HG03442 (cell line): ENCODE measurements around the gene TOR4A.
"Not testable (repeated sequence)": the region's sequence is repeated elsewhere in the genome, so short reads cannot be mapped to it uniquely, and the experiment has no call there.

Experiments used
- ATAC-seq: cut with Tn5 transposase; IDR thresholded peaks from one replicate; pipeline ENCODE4 v1.9.1; 2021; ENCODE audit warnings: mild to moderate bottlenecking, moderate library complexity; ENCODE audit not compliant: unreplicated experiment

The TOR4A gene

DNA sequence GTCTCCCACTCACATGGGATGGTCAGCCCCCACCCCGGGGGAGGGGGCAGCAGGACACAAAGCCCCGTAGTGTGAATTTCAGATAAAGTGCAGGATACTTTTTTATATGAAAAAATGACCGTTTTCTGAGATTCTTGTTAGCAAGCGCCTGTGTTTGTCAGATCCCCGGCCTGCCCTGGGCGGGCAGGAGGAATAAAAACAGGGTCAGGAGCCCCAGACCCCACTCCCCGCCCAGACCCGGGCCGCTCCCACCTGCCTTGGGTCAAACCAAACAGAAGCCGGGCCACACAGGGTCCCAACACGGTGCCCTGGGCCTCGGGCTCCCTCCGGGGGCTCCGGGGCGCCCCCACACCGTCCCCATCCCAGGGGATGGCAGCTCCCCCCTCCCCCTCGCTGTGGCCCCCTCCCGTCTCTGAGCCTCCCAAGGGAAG, 38.1 kb downstream of the TOR4A start:
- no peak for ATAC-seq

- no peak for ATAC-seq
These were observed 38.8 kb downstream of the TOR4A start for GRCh38 chr9:137316012-137316981.

DNA sequence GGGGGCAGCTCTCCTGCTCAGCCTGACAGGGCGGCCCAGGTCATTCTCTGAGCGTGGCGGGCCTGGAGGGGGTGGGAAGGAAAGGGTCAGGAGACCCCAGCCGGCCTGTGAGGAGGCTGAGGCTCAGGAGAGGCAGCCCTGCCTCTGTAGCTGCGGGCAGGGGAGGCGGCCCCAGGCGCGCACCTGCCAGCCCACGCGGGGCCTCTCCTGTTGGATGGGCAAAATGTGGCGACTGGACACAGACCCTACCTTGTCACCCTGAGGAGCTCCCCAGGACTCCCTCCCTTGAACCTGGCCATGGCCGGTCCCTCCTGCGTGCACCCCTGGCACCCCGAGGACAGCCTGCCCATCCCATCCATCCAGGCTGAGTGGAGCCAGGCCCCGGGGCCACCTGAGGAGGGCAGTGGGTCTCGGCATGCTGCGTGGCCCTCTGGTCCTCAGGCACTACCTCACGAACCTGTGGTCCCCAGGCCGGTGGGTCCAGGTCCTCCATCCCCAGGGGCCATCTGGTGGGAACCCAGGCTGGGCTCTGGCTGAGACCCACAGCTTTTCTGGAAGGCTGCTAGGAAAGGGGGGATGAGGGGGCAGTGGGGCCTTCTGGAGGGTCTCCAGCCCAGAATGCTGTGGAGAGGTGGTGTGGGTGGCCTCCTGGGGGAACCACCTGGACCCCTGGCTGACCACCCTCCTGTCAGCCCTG, 39.6 kb downstream of the TOR4A start:
- no peak for ATAC-seq

- no peak for ATAC-seq
These were observed 40.4 kb downstream of the TOR4A start for GRCh38 chr9:137317718-137318511.

- ATAC-seq = no peak
These were observed 41.1 kb downstream of the TOR4A start for GRCh38 chr9:137318602-137319001.

- ATAC-seq = no peak
These were observed 41.6 kb downstream of the TOR4A start for GRCh38 chr9:137319011-137319738.

- no peak for ATAC-seq
These were observed 42.4 kb downstream of the TOR4A start for GRCh38 chr9:137319739-137320551.

- no peak for ATAC-seq
These were observed 43.2 kb downstream of the TOR4A start for GRCh38 chr9:137320555-137321384.

- no peak for ATAC-seq
These were observed 44.3 kb downstream of the TOR4A start for GRCh38 chr9:137321726-137322361.

GRCh38 chr9:137323531-137324331, 46.2 kb downstream of the TOR4A start:
- ATAC-seq = no peak

DNA sequence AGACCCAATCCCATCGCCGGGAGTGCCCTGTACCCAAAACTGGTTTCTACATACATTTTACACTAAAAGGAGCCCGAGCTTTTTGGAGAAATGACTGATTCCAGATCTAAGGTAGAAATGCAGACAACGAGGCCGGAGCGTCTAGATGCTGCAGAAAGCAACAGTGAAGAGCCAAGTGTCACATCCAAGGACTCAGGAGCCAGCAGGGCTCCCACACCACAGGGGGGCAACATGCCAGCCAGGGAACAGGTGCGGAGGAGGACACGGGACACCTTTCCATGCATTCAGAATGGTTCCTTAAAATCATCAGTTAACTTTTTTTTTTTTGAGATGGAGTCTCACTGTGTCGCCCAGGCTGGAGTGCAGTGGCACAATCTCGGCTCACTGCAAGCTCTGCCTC, 47.6 kb downstream of the TOR4A start:
- ATAC-seq = no peak

DNA sequence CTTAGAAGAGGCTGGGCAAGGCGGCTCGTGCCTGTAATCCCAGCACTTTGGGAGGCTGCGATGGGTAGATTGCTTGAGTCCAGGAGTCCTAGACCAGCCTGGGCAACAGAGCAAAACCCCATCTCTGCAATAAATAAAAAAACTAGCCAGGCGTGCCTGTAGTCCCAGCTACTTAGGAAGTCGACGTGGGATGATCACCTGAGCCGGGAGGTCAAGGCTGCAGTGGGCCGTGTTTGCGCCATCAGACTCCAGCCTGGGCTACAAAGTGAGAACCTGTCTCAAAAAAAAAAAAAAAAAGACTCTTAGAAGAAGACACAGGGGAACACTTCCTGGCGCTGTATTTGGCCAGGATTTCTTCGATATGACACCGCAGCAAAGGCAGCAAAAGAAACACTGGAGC, 48.3 kb downstream of the TOR4A start:
- no peak for ATAC-seq

GRCh38 chr9:137326445-137327065, 49.0 kb downstream of the TOR4A start:
- ATAC-seq = no peak

- not testable (repeated sequence) for ATAC-seq
These were observed 50.4 kb downstream of the TOR4A start for GRCh38 chr9:137327641-137328550.

GRCh38 chr9:137329590-137329989, 52.1 kb downstream of the TOR4A start:
- not testable (repeated sequence) for ATAC-seq

DNA sequence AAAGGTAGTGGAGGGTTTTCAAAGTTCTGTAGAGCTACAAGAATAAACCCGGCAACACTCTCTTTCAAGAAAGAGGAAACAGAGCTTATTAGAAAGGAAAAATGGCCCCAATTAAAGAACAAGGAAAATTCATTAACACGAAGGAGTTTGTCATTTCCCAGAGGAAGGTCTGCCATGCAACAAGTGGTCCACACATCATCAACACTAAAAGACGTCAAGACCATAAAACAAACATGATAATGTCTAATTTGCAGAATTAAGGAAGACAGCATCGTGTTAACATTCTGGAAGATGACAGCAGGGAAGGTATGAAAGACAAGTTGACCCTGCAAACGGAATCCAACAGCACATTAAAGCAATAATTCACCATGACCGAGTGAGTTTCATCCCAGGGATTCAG, 53.2 kb downstream of the TOR4A start:
- ATAC-seq = no peak
